NT2/D1 (cell line): ENCODE data around the gene TBX2.

Experiments
- DNase-seq: peaks from one replicate; pipeline ENCODE4 v3.0.0-alpha.2; 2011; ENCODE audit warnings: low read depth, low spot score
- H3K27me3 ChIP-seq: 2 replicates; pipeline ENCODE4 v1.6.0; 2011; ENCODE audit warnings: mild to moderate bottlenecking; ENCODE audit not compliant: insufficient read length, insufficient read depth
- H3K36me3 ChIP-seq: 2 replicates; pipeline ENCODE4 v1.6.1; 2011; ENCODE audit warnings: mild to moderate bottlenecking, low read length, mixed read lengths; ENCODE audit not compliant: insufficient read depth, insufficient read length
- H3K4me1 ChIP-seq: 2 replicates; pipeline ENCODE4 v1.5.1; 2011; ENCODE audit not compliant: insufficient read depth, insufficient read length
- H3K4me3 ChIP-seq: 2 replicates; pipeline ENCODE4 v1.5.1; 2011; ENCODE audit warnings: low read depth; ENCODE audit not compliant: insufficient read length
- H3K9ac ChIP-seq: 2 replicates; pipeline ENCODE4 v1.6.0; 2011; ENCODE audit warnings: low read depth; ENCODE audit not compliant: insufficient read length
- H3K9me3 ChIP-seq: 2 replicates; pipeline ENCODE4 v1.5.1; 2011; ENCODE audit warnings: mild to moderate bottlenecking, low read length; ENCODE audit not compliant: insufficient read depth
- SUZ12 ChIP-seq: IDR thresholded peaks from 2 replicates; pipeline ENCODE4 v1.6.1; 2011; ENCODE audit not compliant: insufficient read length, insufficient read depth; ENCODE audit errors: extremely low read depth
- YY1 ChIP-seq: IDR thresholded peaks from 2 replicates; pipeline ENCODE4 v1.6.1; 2011; ENCODE audit not compliant: insufficient read length, insufficient read depth
- ZNF274 ChIP-seq: IDR thresholded peaks from 2 replicates; pipeline ENCODE4 v1.6.1; 2011; ENCODE audit warnings: mild to moderate bottlenecking, low read depth, low read length

TBX2 gene

GRCh38 chr17:61415374-61416210 is 15.9 kb downstream of the TBX2 start:
- DNase-seq, result no peak
- Histone ChIP-seq H3K27me3 (peaks cover 18% of the 10 kb centered on the region), H3K4me1 (peaks cover 7% of the 10 kb centered on the region), H3K9me3 (peaks cover 19% of the 10 kb centered on the region; the same call in 1 of the 2 replicates), H3K36me3 (no peaks in the 10 kb centered on the region), H3K4me3 (no peak overlapping the region), H3K9ac (no peak overlapping the region)
- TF ChIP-seq ZNF274, result no peak
- no peak for TF ChIP-seq SUZ12
- no peak for TF ChIP-seq YY1

DNA sequence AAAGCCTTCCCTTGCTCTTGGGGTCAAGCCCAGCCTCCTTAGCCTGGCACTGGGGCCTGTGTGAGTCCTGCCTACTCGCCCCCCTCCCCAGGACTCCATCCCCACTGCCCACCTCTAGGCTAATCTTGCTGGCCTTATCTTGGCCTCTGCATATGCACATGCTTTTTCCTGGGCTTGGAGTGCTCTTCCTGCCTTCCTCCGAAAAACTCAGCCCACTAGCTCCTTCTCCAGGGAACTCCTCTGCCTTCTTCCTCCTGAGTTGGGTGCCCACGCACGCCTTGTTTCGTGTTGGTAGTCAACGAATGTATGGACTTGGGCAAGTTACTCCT is 16.5 kb downstream of the TBX2 start:
- peaks cover 16% of the 10 kb centered on the region for H3K27me3 ChIP-seq
- TF ChIP-seq ZNF274 (no peak), SUZ12 (no peak)
- H3K9me3 ChIP-seq, result peaks cover 18% of the 10 kb centered on the region; the same call in 1 of the 2 replicates
- no peaks in the 10 kb centered on the region for H3K36me3 ChIP-seq
- H3K4me3 ChIP-seq, result no peak overlapping the region
- no peak for DNase-seq
- no peak overlapping the region for H3K9ac ChIP-seq
- H3K4me1 ChIP-seq, result peaks cover 7% of the 10 kb centered on the region

- H3K4me1 ChIP-seq, result peaks cover 7% of the 10 kb centered on the region
- no peaks in the 10 kb centered on the region for H3K36me3 ChIP-seq
- H3K9me3 ChIP-seq, result peaks cover 18% of the 10 kb centered on the region; the same call in 1 of the 2 replicates
- H3K27me3 ChIP-seq, result peaks cover 16% of the 10 kb centered on the region
- H3K9ac ChIP-seq, result peak overlapping the region; percentile 54
- TF ChIP-seq YY1 (no peak), ZNF274 (no peak), SUZ12 (no peak)
- no peak for DNase-seq
- H3K4me3 ChIP-seq, result peak overlapping the region; percentile 8
These were observed 17.1 kb downstream of the TBX2 start for GRCh38 chr17:61416540-61417363.

GRCh38 chr17:61418449-61418848 is 18.8 kb downstream of the TBX2 start:
- H3K9ac ChIP-seq, result no peak overlapping the region
- H3K4me1 ChIP-seq, result peaks cover 7% of the 10 kb centered on the region
- peaks cover 14% of the 10 kb centered on the region; the same call in 1 of the 2 replicates for H3K9me3 ChIP-seq
- DNase-seq, result no peak
- H3K36me3 ChIP-seq, result no peaks in the 10 kb centered on the region
- no peak overlapping the region for H3K4me3 ChIP-seq
- TF ChIP-seq ZNF274 (no peak), SUZ12 (no peak), YY1 (no peak)
- peaks cover 7% of the 10 kb centered on the region for H3K27me3 ChIP-seq

- H3K4me3 ChIP-seq, result no peak overlapping the region
- H3K27me3 ChIP-seq, result peaks cover 3% of the 10 kb centered on the region
- H3K9ac ChIP-seq, result no peak overlapping the region
- peaks cover 7% of the 10 kb centered on the region for H3K4me1 ChIP-seq
- no peaks in the 10 kb centered on the region for H3K36me3 ChIP-seq
- no peak for DNase-seq
- peaks cover 4% of the 10 kb centered on the region; the same call in 1 of the 2 replicates for H3K9me3 ChIP-seq
- TF ChIP-seq ZNF274 (no peak), YY1 (no peak), SUZ12 (no peak)
These were observed 19.9 kb downstream of the TBX2 start for GRCh38 chr17:61419496-61420046.

GRCh38 chr17:61420052-61420451 is 20.4 kb downstream of the TBX2 start:
- no peak for TF ChIP-seq ZNF274
- TF ChIP-seq YY1, result no peak
- TF ChIP-seq SUZ12, result no peak
- no peak overlapping the region for H3K4me3 ChIP-seq
- peaks cover 7% of the 10 kb centered on the region for H3K4me1 ChIP-seq
- H3K9ac ChIP-seq, result no peak overlapping the region
- no peaks in the 10 kb centered on the region; the same call in 1 of the 2 replicates for H3K9me3 ChIP-seq
- H3K27me3 ChIP-seq, result peaks cover 3% of the 10 kb centered on the region
- no peak for DNase-seq
- H3K36me3 ChIP-seq, result no peaks in the 10 kb centered on the region

DNA sequence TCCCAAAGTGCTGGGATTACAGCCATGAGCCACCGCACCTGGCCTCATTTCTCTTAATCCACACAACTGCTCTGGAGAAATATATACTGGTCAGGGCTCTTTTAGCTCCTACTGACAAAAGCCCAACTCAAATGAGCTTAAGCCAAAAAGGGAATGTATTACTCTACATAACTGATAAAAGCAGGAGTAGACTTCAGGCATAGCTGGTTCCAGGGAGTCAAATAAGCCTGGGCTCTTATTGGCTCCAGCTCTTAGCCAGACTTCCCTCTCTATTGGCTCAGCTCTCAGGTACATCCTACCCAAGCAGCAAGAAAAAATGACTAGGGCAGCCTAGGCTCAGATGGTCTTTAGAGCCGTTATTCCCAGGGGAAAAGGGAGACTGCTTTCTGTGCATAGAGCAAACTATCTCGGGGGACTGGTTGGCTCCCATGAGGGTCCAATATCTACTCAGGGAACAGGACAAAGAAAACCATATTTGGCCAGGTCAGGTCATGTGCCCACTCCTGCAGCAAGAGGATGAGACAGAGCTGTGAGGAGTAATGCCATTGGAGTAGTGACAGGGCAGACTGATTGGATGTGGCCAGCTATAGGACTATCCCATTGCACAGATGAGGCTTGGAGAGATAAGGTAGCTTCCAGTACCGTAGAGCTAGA is 21.2 kb downstream of the TBX2 start:
- TF ChIP-seq YY1 (no peak), SUZ12 (no peak), ZNF274 (no peak)
- Histone ChIP-seq H3K27me3 (peaks cover 3% of the 10 kb centered on the region), H3K36me3 (no peaks in the 10 kb centered on the region), H3K4me1 (peaks cover 9% of the 10 kb centered on the region), H3K9ac (no peak overlapping the region), H3K9me3 (no peaks in the 10 kb centered on the region; the same call in 1 of the 2 replicates), H3K4me3 (no peak overlapping the region)
- no peak for DNase-seq
